ENCODE measurements around the gene RYR2. TPM values are rescaled to one million over a fixed set of nuclear protein-coding genes. Genes with fewer than 3 reads are reported as not detected.

The RYR2 gene
- polyA plus RNA-seq, 2 of the 4 experiments (the other 2 are of a cell fraction), result 0.06 TPM; not detected in 1

DNA sequence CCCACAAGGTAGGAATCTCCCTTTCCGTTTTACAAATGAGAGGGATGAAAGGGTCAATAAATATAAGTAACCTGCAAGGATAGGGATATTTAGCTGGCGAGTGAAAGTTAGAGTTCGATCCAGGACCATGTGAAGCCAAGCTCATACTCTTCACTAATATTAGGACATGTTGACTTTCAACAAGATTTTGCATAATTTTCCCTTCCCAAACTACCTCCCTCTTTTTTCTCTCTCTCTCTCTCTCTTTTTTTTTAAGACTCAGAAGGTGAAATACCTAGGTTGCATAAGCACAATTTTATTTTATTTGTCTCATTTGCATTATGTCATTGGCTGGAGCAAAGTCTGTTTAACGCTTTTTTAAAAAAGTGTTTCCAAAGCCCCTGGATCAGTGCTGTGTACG is 29.6 kb upstream of the RYR2 start:
- TF ChIP-seq, protein P1, sequence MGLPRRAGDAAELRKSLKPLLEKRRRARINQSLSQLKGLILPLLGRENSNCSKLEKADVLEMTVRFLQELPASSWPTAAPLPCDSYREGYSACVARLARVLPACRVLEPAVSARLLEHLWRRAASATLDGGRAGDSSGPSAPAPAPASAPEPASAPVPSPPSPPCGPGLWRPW (IDR thresholded peaks at IDR 0.05), result no peak
- TF ChIP-seq USF2 (IDR thresholded peaks at IDR 0.05) (no peak), ATOH8 (CRISPR knock-in tag; IDR thresholded peaks at IDR 0.05; ENCODE audit: low read depth) (no peak), KDM1A (IDR thresholded peaks at IDR 0.05; ENCODE audit: low read depth) (no peak), JUNB (IDR thresholded peaks at IDR 0.05) (no peak), ZC3H11A (IDR thresholded peaks at IDR 0.05) (no peak), MAZ (IDR thresholded peaks at IDR 0.05; ENCODE audit: borderline replicate concordance, low read depth, low read length) (no peak), FOSL2 (IDR thresholded peaks at IDR 0.05) (no peak), FOSL2 (CRISPR knock-in tag; IDR thresholded peaks at IDR 0.05) (no peak), ZSCAN20 (CRISPR knock-in tag; IDR thresholded peaks at IDR 0.05) (no peak), RAD21 (conservative IDR thresholded peaks at IDR 0.05 in 1 of 2, IDR thresholded peaks at IDR 0.05 in 1 of 2) (no peak), EP300 (IDR thresholded peaks at IDR 0.05) (no peak), FOXS1 (CRISPR knock-in tag; IDR thresholded peaks at IDR 0.05) (no peak), HOXA7 (CRISPR knock-in tag; IDR thresholded peaks at IDR 0.05) (no peak), JUN (IDR thresholded peaks at IDR 0.05) (no peak), FOSB (CRISPR knock-in tag; IDR thresholded peaks at IDR 0.05) (no peak), CBX8 (IDR thresholded peaks at IDR 0.05) (no peak), TFCP2L1 (CRISPR knock-in tag; IDR thresholded peaks at IDR 0.05) (no peak), MAFK (IDR thresholded peaks at IDR 0.05; ENCODE audit: partially characterized antibody) (no peak)
- TF ChIP-seq, protein P2, sequence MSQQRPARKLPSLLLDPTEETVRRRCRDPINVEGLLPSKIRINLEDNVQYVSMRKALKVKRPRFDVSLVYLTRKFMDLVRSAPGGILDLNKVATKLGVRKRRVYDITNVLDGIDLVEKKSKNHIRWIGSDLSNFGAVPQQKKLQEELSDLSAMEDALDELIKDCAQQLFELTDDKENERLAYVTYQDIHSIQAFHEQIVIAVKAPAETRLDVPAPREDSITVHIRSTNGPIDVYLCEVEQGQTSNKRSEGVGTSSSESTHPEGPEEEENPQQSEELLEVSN (IDR thresholded peaks at IDR 0.05; ENCODE audit: borderline replicate concordance, low read depth), result no peak

DNA sequence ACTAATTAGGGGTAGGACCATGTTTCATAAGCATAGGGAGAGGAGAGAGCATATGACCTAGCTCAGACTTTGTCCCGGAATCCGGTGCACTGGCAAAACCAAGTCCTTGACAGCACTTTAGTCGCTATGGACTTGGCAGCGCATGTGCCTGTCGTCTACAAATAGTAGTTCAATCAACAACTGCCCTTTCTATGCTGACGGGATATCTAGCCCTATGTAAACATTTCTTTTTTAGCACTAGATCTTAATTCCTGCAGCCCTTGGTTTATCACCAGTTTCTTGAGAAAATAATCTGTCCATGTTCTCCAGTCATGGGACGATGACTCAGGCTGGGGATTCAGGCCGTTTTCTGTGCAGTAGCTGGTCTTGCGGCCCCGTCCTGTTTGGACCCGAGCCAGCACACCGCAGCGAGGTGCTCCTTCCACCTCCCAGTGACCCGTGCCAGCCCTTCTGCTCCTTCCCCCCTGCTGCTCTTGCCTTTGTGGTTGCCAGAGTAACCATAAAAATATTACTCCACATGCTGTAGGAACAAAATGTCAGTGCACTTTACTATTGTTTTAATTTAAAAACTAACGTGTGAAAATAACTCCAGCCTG is 29.1 kb upstream of the RYR2 start:
- ChIA-PET CTCF (no interaction called here), POLR2A (no interaction called here)
- peak; percentile 59 to 74 for DNase-seq (ENCODE audit: low read depth in 1 of 2, low spot score in 1 of 2)
- Histone ChIP-seq H3K4me3 (no peak overlapping the region; the same call in 2 of the 3 replicates), H3K4me2 (peak overlapping the region; percentile 67), H3K9me3 (no peaks in the 10 kb centered on the region), H3K27ac (peak overlapping the region; percentile 10 to 45; a peak in 3 of 6 replicates), H3K4me1 (peaks cover 11% of the 10 kb centered on the region; the same call in 2 of the 3 replicates)
- no peak for FAIRE-seq
- 12% methylated on average over 15 of the region's 15 CpGs for WGBS (ENCODE audit: missing lambda C conversion rate)
- peak; percentile 83 to 84 for ATAC-seq
- TF ChIP-seq CHD2 (IDR thresholded peaks at IDR 0.05; ENCODE audit: low read length, partially characterized antibody), result no peak
- no peak for TF ChIP-seq TP53 (CRISPR knock-in tag; IDR thresholded peaks at IDR 0.05)
- TF ChIP-seq, protein P3, sequence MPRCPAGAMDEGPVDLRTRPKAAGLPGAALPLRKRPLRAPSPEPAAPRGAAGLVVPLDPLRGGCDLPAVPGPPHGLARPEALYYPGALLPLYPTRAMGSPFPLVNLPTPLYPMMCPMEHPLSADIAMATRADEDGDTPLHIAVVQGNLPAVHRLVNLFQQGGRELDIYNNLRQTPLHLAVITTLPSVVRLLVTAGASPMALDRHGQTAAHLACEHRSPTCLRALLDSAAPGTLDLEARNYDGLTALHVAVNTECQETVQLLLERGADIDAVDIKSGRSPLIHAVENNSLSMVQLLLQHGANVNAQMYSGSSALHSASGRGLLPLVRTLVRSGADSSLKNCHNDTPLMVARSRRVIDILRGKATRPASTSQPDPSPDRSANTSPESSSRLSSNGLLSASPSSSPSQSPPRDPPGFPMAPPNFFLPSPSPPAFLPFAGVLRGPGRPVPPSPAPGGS (IDR thresholded peaks at IDR 0.05), result no peak
- TF ChIP-seq CBX8 (IDR thresholded peaks at IDR 0.05), result no peak
- TF ChIP-seq GATA3 (IDR thresholded peaks at IDR 0.05; ENCODE audit: borderline replicate concordance), result no peak
- no peak for TF ChIP-seq REST (IDR thresholded peaks at IDR 0.05)
- TF ChIP-seq ZFP36 (IDR thresholded peaks at IDR 0.05; ENCODE audit: borderline replicate concordance, partially characterized antibody), result no peak
- TF ChIP-seq NFE2L2 (conservative IDR thresholded peaks at IDR 0.05; ENCODE audit: low read length), result no peak
- no peak for TF ChIP-seq EHMT2 (IDR thresholded peaks at IDR 0.05; ENCODE audit: low read depth)
- TF ChIP-seq FOSB (CRISPR knock-in tag; IDR thresholded peaks at IDR 0.05), result no peak
- TF ChIP-seq EHF (CRISPR knock-in tag; IDR thresholded peaks at IDR 0.05), result no peak
- TF ChIP-seq HDAC2 (IDR thresholded peaks at IDR 0.05), result no peak

More for the DNA sequence above, 29.6 kb upstream of the RYR2 start:
- peak overlapping the region; percentile 10 to 45; a peak in 2 of 6 replicates for H3K27ac ChIP-seq
- peaks cover 11% of the 10 kb centered on the region; the same call in 2 of the 3 replicates for H3K4me1 ChIP-seq
- no peak overlapping the region for H3K4me3 ChIP-seq
- peak overlapping the region; percentile 67 for H3K4me2 ChIP-seq
- ChIA-PET POLR2A (no interaction called here), CTCF (no interaction called here)
- ATAC-seq (no peak), DNase-seq (ENCODE audit: low read depth in 1 of 2, low spot score in 1 of 2) (no peak), FAIRE-seq (no peak)
- 67% methylated on average over 5 of the region's 5 CpGs for WGBS (ENCODE audit: missing lambda C conversion rate)
- no peaks in the 10 kb centered on the region for H3K9me3 ChIP-seq

Data from A549 (cell line).